Coronary artery (tissue), 2 donors: ENCODE measurements around the gene ACYP1.

Experiments
- DNase-seq: peaks from one replicate; pipeline ENCODE4 v3.0.0-alpha.2; 2017; ENCODE audit warnings: low spot score
- H3K27ac ChIP-seq, 2 donors: fragments of 200-600 bp; sonication (generic); one replicate each; pipeline ENCODE4 v1.5.1; 2016 to 2019
- H3K4me3 ChIP-seq: fragments of 200-600 bp; sonication (generic); 2 replicates; pipeline ENCODE4 v1.5.1; 2016; ENCODE audit warnings: mild to moderate bottlenecking, moderate library complexity
- CTCF ChIP-seq: fragments of 200-600 bp; sonication (generic); IDR thresholded peaks from one replicate; pipeline ENCODE4 v1.5.1; 2019; ENCODE audit warnings: antibody characterized with exemption

Gene ACYP1

GRCh38 chr14:75049731-75050201, 14.1 kb downstream of the ACYP1 start:
- H3K27ac ChIP-seq = peak overlapping the region; percentile 90 to 91
- DNase-seq = no peak
- peak overlapping the region; percentile 32 for H3K4me3 ChIP-seq
- TF ChIP-seq CTCF = no peak

GRCh38 chr14:75049136-75049535, 14.7 kb downstream of the ACYP1 start:
- Histone ChIP-seq H3K27ac (peak overlapping the region; percentile 90 to 91), H3K4me3 (peak overlapping the region; percentile 32)
- DNase-seq = no peak
- no peak for TF ChIP-seq CTCF

- H3K27ac ChIP-seq = no peak overlapping the region
- TF ChIP-seq CTCF = no peak
- DNase-seq = no peak
- no peak overlapping the region for H3K4me3 ChIP-seq
Observed at GRCh38 chr14:75048101-75048500, 15.7 kb downstream of the ACYP1 start.

GRCh38 chr14:75047506-75047905, 16.3 kb downstream of the ACYP1 start:
- Histone ChIP-seq H3K4me3 (no peak overlapping the region), H3K27ac (no peak overlapping the region)
- no peak for DNase-seq
- no peak for TF ChIP-seq CTCF

- Histone ChIP-seq H3K4me3 (no peak overlapping the region), H3K27ac (no peak overlapping the region)
- no peak for TF ChIP-seq CTCF
- no peak for DNase-seq
Observed at GRCh38 chr14:75046899-75047298, 16.9 kb downstream of the ACYP1 start.

- Histone ChIP-seq H3K4me3 (no peak overlapping the region), H3K27ac (no peak overlapping the region)
- no peak for DNase-seq
- TF ChIP-seq CTCF = no peak
Observed at GRCh38 chr14:75046275-75046674, 17.5 kb downstream of the ACYP1 start.

- H3K4me3 ChIP-seq = no peak overlapping the region
- no peak for TF ChIP-seq CTCF
- H3K27ac ChIP-seq = no peak overlapping the region
- DNase-seq = no peak
Observed at GRCh38 chr14:75044752-75045151, 19.1 kb downstream of the ACYP1 start.
